LNCAP (cell line): ENCODE data around the gene POP4.

Experiments
- TF ChIP-seq, protein P1 (sequence below): fragments of 450-650 bp; IDR thresholded peaks from 2 replicates; pipeline ENCODE4 v1.5.1; 2017; ENCODE audit warnings: mild to moderate bottlenecking

POP4 gene

DNA sequence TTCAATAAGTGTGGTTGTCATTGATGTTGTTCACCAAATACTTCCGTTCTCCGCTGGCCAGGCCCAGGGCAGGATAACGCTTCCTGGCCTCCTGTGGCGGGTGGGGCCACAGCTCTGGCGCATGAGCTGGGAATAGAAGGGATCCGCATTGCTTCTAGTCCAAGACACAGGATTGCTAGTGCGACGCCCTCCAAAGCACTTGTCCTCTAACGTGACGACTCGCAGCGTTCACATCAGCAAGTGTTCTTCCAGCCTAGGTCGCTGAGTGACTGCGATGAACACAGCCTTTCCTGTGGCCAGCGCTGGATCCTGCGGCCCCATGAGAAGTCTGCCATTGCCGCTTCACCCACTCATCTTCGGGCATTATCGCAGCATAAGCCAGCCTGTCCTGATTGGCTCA, 40.9 kb upstream of the POP4 start:
- TF ChIP-seq, protein P1, sequence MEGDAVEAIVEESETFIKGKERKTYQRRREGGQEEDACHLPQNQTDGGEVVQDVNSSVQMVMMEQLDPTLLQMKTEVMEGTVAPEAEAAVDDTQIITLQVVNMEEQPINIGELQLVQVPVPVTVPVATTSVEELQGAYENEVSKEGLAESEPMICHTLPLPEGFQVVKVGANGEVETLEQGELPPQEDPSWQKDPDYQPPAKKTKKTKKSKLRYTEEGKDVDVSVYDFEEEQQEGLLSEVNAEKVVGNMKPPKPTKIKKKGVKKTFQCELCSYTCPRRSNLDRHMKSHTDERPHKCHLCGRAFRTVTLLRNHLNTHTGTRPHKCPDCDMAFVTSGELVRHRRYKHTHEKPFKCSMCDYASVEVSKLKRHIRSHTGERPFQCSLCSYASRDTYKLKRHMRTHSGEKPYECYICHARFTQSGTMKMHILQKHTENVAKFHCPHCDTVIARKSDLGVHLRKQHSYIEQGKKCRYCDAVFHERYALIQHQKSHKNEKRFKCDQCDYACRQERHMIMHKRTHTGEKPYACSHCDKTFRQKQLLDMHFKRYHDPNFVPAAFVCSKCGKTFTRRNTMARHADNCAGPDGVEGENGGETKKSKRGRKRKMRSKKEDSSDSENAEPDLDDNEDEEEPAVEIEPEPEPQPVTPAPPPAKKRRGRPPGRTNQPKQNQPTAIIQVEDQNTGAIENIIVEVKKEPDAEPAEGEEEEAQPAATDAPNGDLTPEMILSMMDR = no peak

DNA sequence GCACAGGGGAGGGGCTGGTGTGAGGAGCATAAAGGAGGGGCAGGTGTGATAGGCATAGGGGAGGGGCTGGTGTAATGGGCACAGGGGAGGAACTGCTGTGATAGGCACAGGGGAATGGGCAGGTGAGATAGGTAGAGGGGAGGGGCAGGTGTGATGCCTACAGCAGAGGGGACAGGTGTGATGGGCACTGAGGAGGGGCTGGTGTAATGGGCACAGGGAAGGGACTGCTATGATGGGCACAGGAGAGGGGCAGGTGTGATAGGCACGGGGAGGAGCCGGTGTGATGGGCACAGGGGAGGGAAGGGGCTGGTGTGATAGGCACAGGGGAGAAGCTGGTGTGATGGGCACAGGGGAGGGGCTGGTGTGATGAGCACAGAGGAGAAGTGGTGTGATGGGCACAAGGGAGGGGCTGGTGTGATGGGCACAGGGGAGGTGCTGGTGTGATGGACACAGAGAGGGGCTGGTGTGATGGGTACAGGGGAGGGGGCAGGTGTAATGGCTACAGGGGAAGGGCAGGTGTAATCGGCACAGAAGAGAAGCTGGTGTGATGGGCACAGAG, 39.5 kb upstream of the POP4 start:
- TF ChIP-seq, protein P1 = no peak

DNA sequence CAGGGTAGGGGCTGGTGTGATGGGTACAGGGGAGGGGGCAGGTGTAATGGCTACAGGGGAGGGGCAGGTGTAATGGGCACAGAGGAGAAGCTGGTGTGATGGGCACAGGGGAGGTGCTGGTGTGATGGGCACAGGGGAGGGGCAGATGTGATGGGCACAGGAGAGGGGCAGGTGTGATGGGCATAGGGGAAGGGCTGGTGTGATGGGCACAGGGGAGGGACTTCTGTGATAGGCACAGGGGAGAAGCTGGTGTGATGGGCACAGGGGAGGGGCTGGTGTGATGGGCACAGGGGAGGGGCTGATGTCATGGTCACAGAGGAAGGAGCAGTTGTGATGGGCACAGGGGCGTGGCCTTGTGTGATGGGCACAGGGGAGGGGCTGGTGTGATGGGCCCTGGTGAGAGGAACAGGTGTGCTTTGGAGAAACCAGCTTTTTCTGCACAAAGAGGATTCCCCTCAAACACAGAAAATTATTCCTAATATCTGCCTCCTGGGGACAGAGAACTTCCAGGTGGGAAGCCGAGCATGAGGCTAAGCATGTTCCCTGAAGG, 38.6 kb upstream of the POP4 start:
- TF ChIP-seq, protein P1 = no peak

DNA sequence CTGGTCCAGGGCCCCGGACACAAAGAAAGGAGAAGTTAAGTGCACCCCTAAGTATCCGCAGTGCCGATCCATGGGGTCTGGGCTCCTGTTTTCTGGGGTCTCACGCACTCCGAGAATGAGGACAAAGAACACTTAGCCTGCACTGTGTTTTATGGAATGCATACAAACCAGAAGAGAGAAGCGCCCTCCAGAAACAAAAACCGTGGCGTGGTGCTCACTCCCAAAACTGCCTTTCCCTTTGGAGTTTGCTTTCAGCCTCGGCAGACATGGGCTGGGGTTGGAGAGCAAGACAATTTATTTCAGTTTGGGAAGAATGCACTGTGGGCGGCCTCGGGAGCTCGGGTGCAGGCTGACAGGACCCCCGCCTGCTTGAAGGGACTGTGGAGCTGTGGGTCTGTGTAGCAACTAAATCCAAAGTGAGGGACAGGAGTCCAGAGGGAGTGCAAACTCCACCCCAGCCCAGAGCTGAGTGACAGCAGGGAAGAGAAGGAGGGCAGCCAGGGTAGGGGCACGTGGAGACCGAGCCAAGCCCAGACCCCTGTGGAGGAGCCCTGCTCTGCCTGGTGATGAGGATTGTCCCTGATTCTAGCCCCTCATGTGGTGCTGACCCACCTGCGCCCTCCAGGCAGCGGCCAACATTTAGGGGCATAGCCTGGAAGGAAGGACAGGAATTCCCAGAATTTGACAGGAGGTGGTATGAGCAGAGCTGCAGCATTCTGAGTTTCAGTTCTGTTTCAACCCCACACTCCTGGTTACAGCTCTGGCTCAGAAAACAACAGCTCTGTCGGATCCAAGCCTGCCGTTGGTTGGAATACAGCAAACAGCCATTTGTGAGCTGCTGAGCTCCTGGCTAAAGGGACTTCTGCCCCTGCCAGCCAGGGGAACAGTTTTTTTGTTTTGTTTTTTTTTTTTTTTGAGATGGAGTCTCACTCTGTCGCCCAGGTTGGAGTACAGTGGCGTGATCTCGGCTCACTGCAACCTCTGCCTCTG, 37.8 kb upstream of the POP4 start:
- TF ChIP-seq, protein P1 = no peak

DNA sequence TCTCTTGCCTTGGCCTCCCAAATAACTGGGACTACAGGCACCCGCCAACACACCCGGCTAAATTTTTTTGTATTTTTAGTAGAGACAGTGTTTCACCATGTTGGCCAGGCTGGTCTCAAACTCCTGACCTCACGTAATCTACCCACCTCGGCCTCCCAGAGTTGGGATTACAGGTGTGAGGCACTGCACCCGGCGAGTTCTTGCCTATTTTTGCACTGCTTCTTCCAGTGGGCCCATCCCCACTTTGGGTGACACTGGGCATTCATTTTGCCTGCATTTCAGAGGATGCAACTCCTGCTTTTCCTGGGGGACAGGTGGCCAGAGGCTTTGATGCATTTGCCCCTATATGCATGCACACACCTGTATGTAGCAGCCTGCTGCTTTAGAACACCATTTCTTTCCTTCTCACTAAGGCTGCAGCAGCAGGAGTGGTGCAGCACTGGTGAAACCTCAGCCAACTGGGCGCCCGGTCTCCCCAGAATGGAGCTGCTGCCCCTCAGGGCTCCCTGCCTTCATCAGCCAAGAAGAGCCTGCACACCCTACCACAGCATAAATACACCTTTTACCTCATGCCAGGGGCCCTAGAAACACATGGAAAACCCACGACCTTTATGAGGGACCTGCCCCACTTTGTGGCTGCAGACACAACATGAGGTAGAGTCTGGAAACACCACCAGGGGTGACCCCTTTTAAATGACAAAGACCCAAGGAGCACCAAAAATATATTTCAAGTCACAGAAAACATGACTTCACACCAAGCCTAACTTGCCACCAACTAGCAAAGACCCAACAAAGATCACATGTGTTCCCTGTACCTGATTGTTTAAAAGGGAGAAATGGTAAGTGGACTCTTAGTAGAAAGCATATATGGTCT, 36.8 kb upstream of the POP4 start:
- TF ChIP-seq, protein P1 = no peak

DNA sequence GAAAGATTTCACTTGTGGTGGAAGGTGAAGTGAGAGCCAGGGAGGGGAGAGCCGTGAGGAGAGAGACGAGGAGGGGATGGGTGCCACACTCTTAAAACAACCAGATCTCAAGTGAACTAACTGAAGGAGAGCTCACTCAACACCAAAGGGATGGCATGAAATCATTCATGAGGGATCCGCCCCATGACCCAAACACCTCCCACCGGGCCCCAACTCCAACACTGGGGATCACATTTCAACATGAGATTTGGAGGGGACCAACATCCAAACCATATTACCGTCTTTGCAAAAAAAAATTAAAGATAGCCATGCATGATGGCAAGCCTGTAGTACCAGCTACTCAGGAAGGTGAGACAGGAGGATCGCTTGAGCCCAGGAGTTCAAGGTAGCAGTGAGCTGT, 34.9 kb upstream of the POP4 start:
- TF ChIP-seq, protein P1 = no peak

DNA sequence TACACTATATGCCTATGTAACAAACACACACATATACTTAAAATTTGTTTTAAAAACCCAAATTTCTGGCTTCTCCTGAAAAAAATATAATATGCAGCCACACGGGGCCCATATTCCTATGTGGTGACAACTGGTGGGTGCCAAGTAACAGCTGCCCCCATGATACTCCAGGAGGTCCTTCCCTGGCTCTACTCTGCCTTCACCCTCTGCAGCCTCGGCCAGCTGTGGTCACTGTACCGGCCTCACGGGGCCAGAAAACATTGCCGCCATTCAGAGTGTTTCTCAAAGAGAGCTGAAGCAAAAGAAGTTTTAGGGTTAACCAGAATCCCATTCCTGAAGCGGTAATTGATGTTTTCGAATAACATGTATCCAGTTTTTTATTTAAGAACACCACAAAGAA, 32.6 kb upstream of the POP4 start:
- TF ChIP-seq, protein P1 = no peak
